Measurements from ENCODE around the gene RNF113B. TPM values are rescaled to one million over a fixed set of nuclear protein-coding genes. Genes with fewer than 3 reads are reported as not detected.

The RNF113B gene
- total RNA-seq (2012; rRNA removed), result not detected in 2 replicates

- no peak within 1 kb of the TSS for H3K4me3 ChIP-seq (ENCODE audit: low read length)
- no peak within 1 kb of the TSS for H3K4me2 ChIP-seq (ENCODE audit: low read length)
- H3K4me1 ChIP-seq (ENCODE audit: control insufficient read depth, insufficient read depth, low read length), result peaks cover 40% of the 10 kb centered on the region
- H3K9me3 ChIP-seq (replicated peaks; ENCODE audit: low read length), result no peaks in the 10 kb centered on the region
- no peaks in the 10 kb centered on the region for H3K36me3 ChIP-seq (ENCODE audit: insufficient read depth, low read length)
- H3K9ac ChIP-seq (ENCODE audit: low read depth, low read length), result no peak within 1 kb of the TSS
- no peaks in the 10 kb centered on the region for H3K27me3 ChIP-seq (ENCODE audit: control insufficient read depth, insufficient read depth, low read length)
These were observed at the start of gene RNF113B for GRCh38 chr13:98176777-98177608. RNF113B (minus strand) TSS chr13:98177269; CDS start chr13:98177236, 33 bp downstream.

- H3K4me1 ChIP-seq (ENCODE audit: control insufficient read depth, insufficient read depth, low read length), result peaks cover 9% of the 10 kb centered on the region
- H3K4me3 ChIP-seq (ENCODE audit: low read length), result no peak overlapping the region
- no peak overlapping the region for H3K9ac ChIP-seq (ENCODE audit: low read depth, low read length)
- no peaks in the 10 kb centered on the region for H3K36me3 ChIP-seq (ENCODE audit: insufficient read depth, low read length)
- H3K27me3 ChIP-seq (ENCODE audit: control insufficient read depth, insufficient read depth, low read length), result no peaks in the 10 kb centered on the region
- no peak overlapping the region for H3K4me2 ChIP-seq (ENCODE audit: low read length)
- H3K9me3 ChIP-seq (replicated peaks; ENCODE audit: low read length), result no peaks in the 10 kb centered on the region
These were observed 49.4 kb upstream of the RNF113B start for GRCh38 chr13:98226496-98226895.

GRCh38 chr13:98225036-98225940, 48.2 kb upstream of the RNF113B start:
- H3K9ac ChIP-seq (ENCODE audit: low read depth, low read length), result no peak overlapping the region
- H3K27me3 ChIP-seq (ENCODE audit: control insufficient read depth, insufficient read depth, low read length), result no peaks in the 10 kb centered on the region
- H3K4me1 ChIP-seq (ENCODE audit: control insufficient read depth, insufficient read depth, low read length), result peaks cover 11% of the 10 kb centered on the region
- H3K4me2 ChIP-seq (ENCODE audit: low read length), result no peak overlapping the region
- H3K36me3 ChIP-seq (ENCODE audit: insufficient read depth, low read length), result no peaks in the 10 kb centered on the region
- no peak overlapping the region for H3K4me3 ChIP-seq (ENCODE audit: low read length)
- H3K9me3 ChIP-seq (replicated peaks; ENCODE audit: low read length), result no peaks in the 10 kb centered on the region

- H3K4me2 ChIP-seq (ENCODE audit: low read length), result no peak overlapping the region
- no peaks in the 10 kb centered on the region for H3K9me3 ChIP-seq (replicated peaks; ENCODE audit: low read length)
- H3K4me1 ChIP-seq (ENCODE audit: control insufficient read depth, insufficient read depth, low read length), result peaks cover 11% of the 10 kb centered on the region
- no peak overlapping the region for H3K4me3 ChIP-seq (ENCODE audit: low read length)
- H3K9ac ChIP-seq (ENCODE audit: low read depth, low read length), result no peak overlapping the region
- H3K36me3 ChIP-seq (ENCODE audit: insufficient read depth, low read length), result no peaks in the 10 kb centered on the region
- H3K27me3 ChIP-seq (ENCODE audit: control insufficient read depth, insufficient read depth, low read length), result no peaks in the 10 kb centered on the region
These were observed 47.5 kb upstream of the RNF113B start for GRCh38 chr13:98224557-98224956.

GRCh38 chr13:98223741-98224140, 46.7 kb upstream of the RNF113B start:
- H3K36me3 ChIP-seq (ENCODE audit: insufficient read depth, low read length), result no peaks in the 10 kb centered on the region
- peaks cover 11% of the 10 kb centered on the region for H3K4me1 ChIP-seq (ENCODE audit: control insufficient read depth, insufficient read depth, low read length)
- H3K9ac ChIP-seq (ENCODE audit: low read depth, low read length), result no peak overlapping the region
- H3K9me3 ChIP-seq (replicated peaks; ENCODE audit: low read length), result no peaks in the 10 kb centered on the region
- H3K4me2 ChIP-seq (ENCODE audit: low read length), result no peak overlapping the region
- H3K4me3 ChIP-seq (ENCODE audit: low read length), result no peak overlapping the region
- H3K27me3 ChIP-seq (ENCODE audit: control insufficient read depth, insufficient read depth, low read length), result no peaks in the 10 kb centered on the region

- peaks cover 11% of the 10 kb centered on the region for H3K4me1 ChIP-seq (ENCODE audit: control insufficient read depth, insufficient read depth, low read length)
- no peak overlapping the region for H3K9ac ChIP-seq (ENCODE audit: low read depth, low read length)
- no peaks in the 10 kb centered on the region for H3K9me3 ChIP-seq (replicated peaks; ENCODE audit: low read length)
- H3K4me3 ChIP-seq (ENCODE audit: low read length), result no peak overlapping the region
- no peaks in the 10 kb centered on the region for H3K27me3 ChIP-seq (ENCODE audit: control insufficient read depth, insufficient read depth, low read length)
- no peaks in the 10 kb centered on the region for H3K36me3 ChIP-seq (ENCODE audit: insufficient read depth, low read length)
- H3K4me2 ChIP-seq (ENCODE audit: low read length), result no peak overlapping the region
These were observed 45.7 kb upstream of the RNF113B start for GRCh38 chr13:98222816-98223215.

- Histone ChIP-seq H3K27me3 (ENCODE audit: control insufficient read depth, insufficient read depth, low read length) (no peaks in the 10 kb centered on the region), H3K4me1 (ENCODE audit: control insufficient read depth, insufficient read depth, low read length) (peaks cover 11% of the 10 kb centered on the region), H3K36me3 (ENCODE audit: insufficient read depth, low read length) (no peaks in the 10 kb centered on the region), H3K4me3 (ENCODE audit: low read length) (no peak overlapping the region), H3K9me3 (replicated peaks; ENCODE audit: low read length) (no peaks in the 10 kb centered on the region), H3K9ac (ENCODE audit: low read depth, low read length) (no peak overlapping the region), H3K4me2 (ENCODE audit: low read length) (no peak overlapping the region)
These were observed 45.0 kb upstream of the RNF113B start for GRCh38 chr13:98222081-98222554.

- Histone ChIP-seq H3K4me2 (ENCODE audit: low read length) (no peak overlapping the region), H3K27me3 (ENCODE audit: control insufficient read depth, insufficient read depth, low read length) (no peaks in the 10 kb centered on the region), H3K9me3 (replicated peaks; ENCODE audit: low read length) (no peaks in the 10 kb centered on the region), H3K36me3 (ENCODE audit: insufficient read depth, low read length) (no peaks in the 10 kb centered on the region), H3K4me1 (ENCODE audit: control insufficient read depth, insufficient read depth, low read length) (peaks cover 18% of the 10 kb centered on the region), H3K9ac (ENCODE audit: low read depth, low read length) (no peak overlapping the region), H3K4me3 (ENCODE audit: low read length) (no peak overlapping the region)
These were observed 44.2 kb upstream of the RNF113B start for GRCh38 chr13:98221234-98221633.

GRCh38 chr13:98220271-98220791, 43.3 kb upstream of the RNF113B start:
- Histone ChIP-seq H3K4me2 (ENCODE audit: low read length) (no peak overlapping the region), H3K9ac (ENCODE audit: low read depth, low read length) (no peak overlapping the region), H3K36me3 (ENCODE audit: insufficient read depth, low read length) (no peaks in the 10 kb centered on the region), H3K4me1 (ENCODE audit: control insufficient read depth, insufficient read depth, low read length) (peaks cover 26% of the 10 kb centered on the region), H3K27me3 (ENCODE audit: control insufficient read depth, insufficient read depth, low read length) (no peaks in the 10 kb centered on the region), H3K4me3 (ENCODE audit: low read length) (no peak overlapping the region), H3K9me3 (replicated peaks; ENCODE audit: low read length) (no peaks in the 10 kb centered on the region)

- no peak overlapping the region for H3K9ac ChIP-seq (ENCODE audit: low read depth, low read length)
- H3K4me2 ChIP-seq (ENCODE audit: low read length), result no peak overlapping the region
- no peaks in the 10 kb centered on the region for H3K27me3 ChIP-seq (ENCODE audit: control insufficient read depth, insufficient read depth, low read length)
- peaks cover 32% of the 10 kb centered on the region for H3K4me1 ChIP-seq (ENCODE audit: control insufficient read depth, insufficient read depth, low read length)
- no peaks in the 10 kb centered on the region for H3K36me3 ChIP-seq (ENCODE audit: insufficient read depth, low read length)
- no peaks in the 10 kb centered on the region for H3K9me3 ChIP-seq (replicated peaks; ENCODE audit: low read length)
- H3K4me3 ChIP-seq (ENCODE audit: low read length), result no peak overlapping the region
These were observed 42.6 kb upstream of the RNF113B start for GRCh38 chr13:98219685-98220084.

GRCh38 chr13:98217597-98217996, 40.5 kb upstream of the RNF113B start:
- Histone ChIP-seq H3K4me3 (ENCODE audit: low read length) (no peak overlapping the region), H3K27me3 (ENCODE audit: control insufficient read depth, insufficient read depth, low read length) (no peaks in the 10 kb centered on the region), H3K9me3 (replicated peaks; ENCODE audit: low read length) (no peaks in the 10 kb centered on the region), H3K4me2 (ENCODE audit: low read length) (no peak overlapping the region), H3K4me1 (ENCODE audit: control insufficient read depth, insufficient read depth, low read length) (peaks cover 47% of the 10 kb centered on the region), H3K36me3 (ENCODE audit: insufficient read depth, low read length) (no peaks in the 10 kb centered on the region), H3K9ac (ENCODE audit: low read depth, low read length) (no peak overlapping the region)

All from skeletal muscle satellite cell (primary cell).